Limb (tissue), 2 donors: Measurements from ENCODE around the gene LGALS1.
A peak's percentile ranks its signal among the peaks of the same experiment; 100 is the strongest.

Experiments
- DNase-seq, 2 donors: peaks; one replicate each; pipeline ENCODE4 v3.0.0-alpha.2; 2016; ENCODE audit errors: extremely low spot score in 2 of 2

The LGALS1 gene

DNA sequence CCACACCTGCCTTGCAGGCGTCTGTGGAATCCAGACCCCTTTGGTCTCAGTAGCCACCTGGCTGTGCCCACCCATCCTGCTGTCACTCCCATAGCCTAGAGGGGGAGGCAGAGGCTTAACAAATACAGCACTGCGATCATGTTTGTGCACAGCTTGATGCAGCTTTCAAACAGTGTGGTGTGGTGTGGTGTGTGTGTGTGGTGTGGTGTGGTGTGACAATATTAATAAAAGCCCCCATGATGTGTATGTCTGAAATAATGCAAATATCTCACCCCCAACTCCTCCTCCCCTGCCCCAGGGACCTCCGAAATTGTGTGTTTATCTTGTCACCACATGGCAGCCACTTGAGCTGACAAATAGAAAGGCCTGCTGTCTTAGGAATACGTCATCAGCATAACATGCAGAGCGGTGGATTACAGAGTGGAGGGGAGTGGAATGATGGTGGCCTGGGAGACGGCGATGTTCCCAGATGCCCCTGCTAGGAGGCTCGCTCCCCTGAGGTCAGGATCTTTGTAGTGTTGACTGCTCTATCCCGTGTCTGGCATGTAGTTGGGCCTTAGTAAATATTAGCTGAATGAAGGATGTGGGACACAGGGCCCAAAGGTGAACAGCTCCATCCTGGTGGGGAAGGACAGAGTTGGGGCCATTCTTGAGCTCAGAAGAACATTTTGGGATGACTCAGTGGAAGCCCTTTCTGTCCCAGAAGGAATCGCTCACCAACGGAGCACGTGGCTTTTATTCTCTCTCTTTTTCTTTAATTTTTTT, 14.1 kb upstream of the LGALS1 start:
- DNase-seq: peak; percentile 53 to 66

DNA sequence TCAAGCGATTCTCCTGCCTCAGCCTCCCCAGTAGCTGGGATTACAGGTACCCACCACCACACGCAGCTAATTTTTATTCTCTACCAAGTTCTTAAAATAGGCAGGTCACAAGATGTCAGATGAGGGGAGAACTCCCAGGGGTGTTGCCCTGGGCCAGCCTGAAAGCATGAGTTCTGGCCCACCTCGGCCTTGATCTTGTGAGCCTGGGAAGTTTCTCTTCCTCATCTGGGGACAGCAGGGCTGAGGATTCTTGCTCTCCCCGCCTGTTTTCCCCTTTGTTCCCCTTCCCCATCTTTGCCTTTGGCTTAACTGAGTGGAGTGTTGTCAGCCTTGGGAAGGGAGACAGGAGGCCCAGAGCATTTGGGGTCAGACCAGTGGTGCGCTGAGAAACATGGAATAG, 13.4 kb upstream of the LGALS1 start:
- no peak for DNase-seq

DNA sequence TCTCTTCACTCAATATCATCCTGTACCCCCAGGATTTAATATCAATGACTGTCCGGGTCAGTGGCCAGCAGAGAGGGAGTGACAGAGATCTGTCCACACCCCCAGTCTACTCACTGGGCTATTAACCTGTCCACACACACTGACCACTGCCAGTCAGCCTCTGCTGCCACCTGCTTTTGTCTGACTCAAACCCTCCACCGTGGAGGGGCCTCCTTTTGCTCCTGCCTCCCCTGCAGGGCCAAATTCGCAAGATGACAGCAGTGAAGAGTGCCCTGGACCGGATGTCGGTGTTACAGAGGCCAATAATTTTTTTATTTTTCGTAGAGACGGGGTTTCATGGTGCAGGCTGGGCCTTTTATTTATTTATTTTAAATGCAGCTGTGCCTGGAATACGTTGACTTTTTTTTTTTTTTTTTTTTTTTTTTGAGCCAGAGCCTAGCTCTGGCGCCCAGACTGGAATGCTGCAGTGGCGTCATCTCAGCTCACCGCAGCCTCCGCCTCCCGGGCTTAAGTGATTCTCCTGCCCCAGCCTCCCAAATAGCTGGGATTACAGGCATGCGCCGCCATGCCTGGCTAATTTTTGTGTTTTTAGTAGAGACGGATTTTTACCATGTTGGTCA, 11.8 kb upstream of the LGALS1 start:
- DNase-seq: no peak

DNA sequence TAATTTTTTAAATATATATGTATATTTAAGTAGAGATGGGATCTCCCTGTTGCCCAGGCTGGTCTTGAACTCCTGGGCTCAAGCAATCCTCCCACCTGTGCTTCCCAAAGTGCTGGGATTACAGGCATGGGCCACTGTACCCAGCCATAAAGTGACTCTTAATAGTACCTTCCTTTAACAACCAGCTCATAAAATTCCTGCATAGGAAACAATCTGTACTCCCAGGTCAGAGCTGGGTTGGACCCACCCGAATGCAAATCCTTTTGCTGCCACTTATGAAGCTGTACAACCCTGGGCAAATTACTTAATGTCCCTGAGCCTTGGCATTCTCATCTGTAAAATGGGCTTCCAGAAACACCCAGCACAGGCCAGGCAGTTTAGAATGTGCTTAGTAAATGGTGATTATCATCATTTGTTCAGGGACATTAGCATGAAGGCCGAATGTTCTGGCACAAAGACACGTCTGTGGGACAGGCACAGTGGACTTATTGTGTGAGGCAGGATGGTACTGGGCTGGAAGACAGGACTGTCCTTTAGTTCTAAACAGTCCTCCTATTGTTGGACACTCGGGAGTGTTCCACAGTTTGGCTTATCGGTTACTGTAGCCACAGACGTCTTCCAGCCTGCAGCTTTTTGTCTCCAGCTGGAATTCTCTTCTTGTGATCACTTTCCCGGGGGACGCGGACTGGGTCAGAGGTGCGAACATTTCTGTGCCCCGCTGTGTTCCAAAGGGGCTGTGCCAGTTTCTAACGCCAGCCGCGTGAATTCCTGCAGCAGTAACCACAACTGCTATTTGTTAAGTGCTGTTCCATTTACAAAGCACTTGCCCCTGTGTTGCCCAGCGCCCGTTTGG, 11.0 kb upstream of the LGALS1 start:
- no peak for DNase-seq

DNA sequence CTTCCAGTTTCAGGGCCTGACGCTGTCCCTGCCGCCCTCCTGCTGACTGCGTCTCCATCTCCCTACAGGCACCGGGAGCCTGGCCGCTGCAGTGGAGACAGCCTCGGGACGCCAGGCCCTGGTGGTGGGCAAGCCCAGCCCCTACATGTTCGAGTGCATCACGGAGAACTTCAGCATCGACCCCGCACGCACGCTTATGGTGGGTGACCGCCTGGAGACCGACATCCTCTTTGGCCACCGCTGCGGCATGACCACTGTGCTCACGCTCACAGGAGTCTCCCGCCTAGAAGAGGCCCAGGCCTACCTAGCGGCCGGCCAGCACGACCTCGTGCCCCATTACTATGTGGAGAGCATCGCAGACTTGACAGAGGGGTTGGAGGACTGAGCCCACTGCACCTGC, 9.9 kb upstream of the LGALS1 start:
- DNase-seq: no peak

DNA sequence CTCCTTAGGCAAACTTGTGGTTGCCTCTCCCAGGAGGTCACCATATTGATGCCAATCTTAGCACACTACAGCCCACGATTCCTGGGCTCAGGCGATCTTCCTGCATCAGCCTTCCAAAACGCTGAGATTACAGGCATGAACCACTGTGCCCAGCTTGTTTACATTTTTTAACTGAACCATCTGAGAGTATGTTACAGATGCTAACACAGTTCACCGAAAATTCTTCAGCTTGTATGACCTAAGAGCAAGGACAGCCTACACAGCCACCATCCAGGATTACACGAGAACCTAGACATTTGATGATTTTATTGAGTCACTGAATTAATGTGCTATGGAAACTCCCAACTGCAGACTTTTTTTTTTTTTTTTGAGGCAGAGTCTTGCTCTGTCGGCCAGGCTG, 5.8 kb upstream of the LGALS1 start:
- DNase-seq: no peak

DNA sequence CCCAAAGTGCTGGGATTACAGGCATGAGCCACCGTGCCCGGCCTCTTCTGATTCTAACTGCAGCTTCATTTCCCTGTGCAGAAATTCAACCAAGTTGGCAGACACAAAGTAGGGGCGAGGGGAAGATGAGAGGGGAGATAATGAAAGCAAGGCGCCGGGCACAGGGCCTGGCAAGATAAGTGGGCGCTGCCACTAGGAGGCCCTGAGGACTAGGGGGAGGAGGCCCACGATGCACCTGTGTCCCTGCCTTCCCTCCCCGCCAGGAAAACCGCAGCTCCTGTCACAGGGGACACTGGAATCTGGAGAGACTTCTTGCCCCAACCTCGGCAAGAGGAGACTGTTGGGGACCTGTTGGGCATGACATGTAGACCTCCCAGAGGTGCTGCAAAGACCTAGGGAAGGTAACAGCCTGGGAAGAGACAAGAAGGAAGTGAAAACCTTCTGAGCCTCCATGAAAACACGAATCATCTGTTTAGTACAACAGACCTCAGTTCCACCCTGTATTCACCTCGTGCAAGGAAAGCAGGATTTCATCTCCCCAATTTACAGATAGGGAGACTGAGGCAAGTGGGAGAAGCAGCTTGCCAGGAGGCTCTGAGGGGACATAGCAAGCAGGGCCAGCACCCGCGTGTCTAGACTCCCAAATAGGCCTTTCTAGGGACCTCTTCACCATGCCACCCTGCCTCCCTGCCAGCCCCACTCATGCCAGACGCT, 3.1 kb upstream of the LGALS1 start:
- DNase-seq: no peak

DNA sequence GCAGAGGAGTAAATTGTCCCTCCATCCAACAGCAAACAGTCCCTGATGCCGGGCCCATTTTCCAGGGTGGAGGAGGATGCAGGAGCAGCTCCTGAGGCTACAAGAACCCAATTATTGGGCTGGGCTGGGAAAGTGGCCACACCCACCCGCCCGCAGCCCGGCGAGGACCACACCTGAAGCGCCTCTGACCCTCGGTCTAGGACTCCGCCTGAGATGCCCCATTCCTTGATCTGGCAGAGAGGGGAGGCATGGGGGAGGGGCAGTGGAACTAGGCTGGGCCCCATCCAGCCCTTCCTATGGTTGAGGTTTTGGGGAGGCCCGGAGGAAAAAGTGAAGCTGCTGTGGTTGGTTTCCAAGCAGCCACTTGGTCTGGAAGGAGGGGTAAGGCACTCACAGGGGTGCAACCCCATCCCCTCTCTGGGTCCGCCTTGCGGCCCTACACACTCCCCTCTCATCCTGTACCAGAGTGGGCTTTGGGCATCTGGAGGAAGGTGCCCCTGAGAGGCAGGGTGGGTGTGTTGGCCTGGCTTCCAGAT, 2.4 kb upstream of the LGALS1 start:
- DNase-seq: no peak

DNA sequence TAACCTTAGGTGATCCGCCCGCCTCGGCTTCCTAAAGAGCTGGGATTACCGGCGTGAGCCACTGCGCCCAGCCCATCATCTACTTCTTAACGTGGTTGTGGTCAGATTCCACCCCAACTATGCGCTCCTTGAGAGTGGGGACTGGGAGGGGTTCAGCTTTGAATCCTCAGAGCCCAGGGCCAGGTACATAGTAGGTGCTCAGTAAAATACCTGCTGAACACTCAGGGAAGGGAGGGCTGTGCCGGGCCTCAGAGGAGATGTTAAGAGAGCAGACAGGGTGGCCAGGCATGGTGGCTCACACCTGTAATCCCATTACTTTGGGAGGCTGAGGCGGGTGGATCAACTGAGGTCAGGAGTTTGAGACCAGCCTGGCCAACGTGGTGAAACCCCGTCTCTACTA, 1.2 kb upstream of the LGALS1 start:
- no peak for DNase-seq

DNA sequence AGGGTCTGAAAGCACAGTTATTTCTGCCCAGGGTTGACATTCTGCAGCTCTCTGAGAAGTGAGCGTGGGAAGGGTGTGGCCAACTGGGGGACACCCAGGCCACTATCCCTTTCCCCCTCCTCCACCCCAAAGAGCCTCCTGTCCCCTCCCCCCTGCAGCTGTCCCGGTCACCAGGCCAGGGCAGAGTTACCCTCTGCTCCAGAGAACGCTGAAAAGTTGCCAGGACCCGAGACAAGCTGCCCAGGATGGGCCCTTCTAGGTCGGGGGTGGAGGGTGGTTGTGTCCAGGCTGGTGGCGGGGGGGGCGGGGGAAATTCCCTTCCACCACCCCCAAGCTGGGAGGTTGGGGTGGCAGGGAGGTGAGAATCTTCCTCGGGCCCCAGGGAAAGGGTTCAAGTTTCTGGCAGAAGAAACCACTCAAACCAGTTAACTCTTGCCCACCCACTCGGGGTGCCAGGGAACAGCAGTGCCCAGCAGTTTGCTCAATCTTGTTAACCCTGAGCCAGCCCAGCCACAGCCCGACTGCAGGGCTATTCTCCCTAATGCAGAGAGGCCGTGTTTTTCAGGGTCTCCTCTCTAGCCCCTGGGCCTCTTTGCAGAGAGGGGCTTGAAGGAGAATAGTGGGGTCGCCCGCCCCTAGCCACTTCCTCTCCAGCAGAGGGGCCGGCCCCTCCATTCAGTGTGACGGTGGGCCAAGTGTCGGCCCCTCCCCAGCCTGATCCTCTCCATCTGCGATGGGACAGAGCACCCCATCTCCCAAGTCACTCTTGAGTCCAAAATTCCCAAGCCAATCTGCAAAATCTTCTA, 697 bp downstream of the LGALS1 start:
- DNase-seq: peak in 1 of 2 donors; percentile 61

DNA sequence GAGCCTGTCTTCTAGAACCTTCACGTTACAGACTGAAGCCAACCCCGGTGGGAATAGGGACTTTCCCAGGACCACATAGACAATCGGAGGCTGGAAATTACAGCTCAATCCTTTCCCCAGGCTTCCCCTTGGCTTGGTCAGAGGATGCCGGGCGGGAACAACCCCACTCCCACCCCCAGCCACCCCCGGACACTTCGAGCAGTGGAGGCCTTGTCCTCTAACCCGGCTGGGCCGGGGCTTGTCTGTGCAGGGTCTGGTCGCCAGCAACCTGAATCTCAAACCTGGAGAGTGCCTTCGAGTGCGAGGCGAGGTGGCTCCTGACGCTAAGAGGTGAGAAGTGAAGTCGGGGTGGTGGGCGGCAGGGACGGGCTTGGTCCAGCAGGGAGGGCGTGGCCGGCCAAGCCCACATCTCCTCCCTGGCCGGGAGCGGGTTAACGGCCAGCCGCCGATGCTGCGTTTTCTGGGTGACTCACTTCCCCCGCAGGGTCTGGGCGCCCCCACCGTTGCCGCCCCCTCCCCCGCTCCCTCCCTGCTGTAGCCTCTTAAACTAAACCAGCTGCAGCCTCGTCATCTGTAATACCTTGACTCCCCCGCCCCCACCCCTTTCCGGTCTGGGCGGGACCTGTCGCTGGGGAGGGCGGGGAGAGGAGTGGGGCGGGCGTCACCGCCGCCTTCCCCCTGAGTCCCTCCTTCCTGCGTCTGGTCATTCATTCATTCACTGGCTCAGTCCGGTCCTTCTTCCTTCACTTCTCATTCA, 1.5 kb downstream of the LGALS1 start:
- DNase-seq: peak; percentile 86 to 93

DNA sequence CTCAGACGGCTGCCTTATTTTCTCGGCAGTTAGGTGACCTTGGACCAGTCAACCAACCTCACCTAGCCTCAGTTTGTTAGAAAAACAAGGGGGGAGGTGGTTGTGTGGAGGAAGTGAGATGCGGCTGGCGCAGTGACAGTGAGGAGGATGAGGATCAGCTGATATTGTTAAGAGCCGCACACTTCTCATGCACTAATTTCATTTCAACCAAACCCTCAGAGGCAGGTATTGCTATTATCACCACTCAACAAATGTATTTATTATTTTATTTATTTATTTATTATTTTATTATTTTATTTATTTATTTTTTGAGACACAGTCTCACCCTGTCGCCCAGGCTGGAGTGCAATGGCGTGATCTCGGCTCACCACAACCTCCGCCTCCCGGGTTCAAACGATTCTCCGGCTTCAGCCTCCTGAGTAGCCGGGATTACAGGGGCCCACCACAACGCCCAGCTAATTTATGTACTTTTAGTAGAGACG, 2.1 kb downstream of the LGALS1 start:
- DNase-seq: no peak

DNA sequence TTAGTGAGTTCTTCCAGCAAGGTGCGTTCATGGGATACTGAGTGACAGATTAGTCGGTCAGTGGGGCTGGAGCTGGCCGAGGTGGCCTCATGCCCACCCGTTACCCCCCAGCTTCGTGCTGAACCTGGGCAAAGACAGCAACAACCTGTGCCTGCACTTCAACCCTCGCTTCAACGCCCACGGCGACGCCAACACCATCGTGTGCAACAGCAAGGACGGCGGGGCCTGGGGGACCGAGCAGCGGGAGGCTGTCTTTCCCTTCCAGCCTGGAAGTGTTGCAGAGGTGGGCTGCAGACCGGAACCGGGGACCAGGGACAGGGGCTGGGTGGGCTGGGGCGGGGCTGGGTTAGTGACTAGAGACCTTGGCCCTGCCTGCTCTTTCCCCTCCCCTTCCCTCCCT, 2.9 kb downstream of the LGALS1 start:
- DNase-seq: no peak

DNA sequence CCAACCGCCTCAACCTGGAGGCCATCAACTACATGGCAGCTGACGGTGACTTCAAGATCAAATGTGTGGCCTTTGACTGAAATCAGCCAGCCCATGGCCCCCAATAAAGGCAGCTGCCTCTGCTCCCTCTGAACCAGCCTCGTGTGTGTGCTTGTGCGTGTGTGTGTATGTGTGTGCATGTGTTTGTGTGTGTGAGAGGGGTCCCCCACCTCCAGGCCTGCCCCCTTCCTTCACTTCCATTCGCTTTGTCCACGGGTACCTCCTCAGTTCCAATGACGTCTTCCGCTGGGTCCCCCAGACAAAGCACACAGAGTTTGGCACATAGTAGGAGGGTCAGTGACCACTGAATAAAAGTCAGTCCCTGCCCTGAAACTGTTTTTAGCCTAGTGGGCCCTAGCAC, 4.2 kb downstream of the LGALS1 start:
- no peak for DNase-seq

DNA sequence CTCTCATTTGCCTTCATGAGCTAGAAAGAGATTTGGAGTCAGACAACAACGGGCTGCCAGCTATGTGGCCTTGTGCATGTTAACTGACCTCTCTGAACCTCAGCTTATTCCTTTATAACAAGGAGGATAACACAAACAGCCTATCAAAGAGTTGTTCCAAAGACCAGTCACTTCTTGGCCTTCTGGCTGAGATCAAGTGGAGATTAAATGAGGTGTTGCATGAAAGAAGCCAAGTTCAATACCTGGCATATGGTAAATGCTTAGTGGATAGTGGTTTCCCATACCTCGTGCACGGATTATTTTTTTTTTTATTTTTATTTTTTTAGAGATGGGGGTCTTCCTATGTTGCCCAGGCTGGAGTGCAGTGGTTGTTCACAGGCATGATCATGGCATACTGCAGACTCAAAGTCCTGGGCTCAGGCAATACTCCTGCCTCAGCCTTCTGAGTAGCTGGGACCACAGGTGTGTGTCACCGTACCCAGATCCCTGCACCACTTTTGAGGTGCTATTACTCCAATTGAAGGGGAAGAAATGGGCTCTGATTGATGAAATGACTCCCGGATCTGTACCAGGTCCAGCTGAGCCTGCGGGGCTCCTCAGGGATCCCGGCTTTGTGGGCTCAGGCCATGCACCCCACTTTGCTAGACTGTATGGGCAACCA, 4.9 kb downstream of the LGALS1 start:
- DNase-seq: no peak

DNA sequence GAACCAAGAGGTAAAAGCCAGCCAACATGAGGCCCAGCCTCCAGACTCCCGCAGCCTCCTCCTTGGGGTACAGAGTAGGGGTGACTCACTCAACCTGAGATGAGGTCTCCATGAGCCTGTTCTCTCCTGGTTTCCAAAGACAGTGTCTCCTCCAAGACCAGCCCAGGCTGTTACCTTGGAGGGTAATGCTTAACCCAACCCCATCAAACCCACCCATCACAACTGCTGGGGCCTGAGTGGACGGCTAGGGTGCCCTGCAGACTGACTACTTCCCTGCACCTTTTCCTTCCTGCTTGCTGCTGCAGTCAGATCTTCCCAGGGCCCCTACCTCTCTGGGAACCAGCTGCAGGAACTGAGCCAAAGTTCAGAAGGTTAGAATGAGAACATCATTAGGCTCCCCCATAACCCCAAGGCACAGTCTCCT, 5.6 kb downstream of the LGALS1 start:
- DNase-seq: no peak

DNA sequence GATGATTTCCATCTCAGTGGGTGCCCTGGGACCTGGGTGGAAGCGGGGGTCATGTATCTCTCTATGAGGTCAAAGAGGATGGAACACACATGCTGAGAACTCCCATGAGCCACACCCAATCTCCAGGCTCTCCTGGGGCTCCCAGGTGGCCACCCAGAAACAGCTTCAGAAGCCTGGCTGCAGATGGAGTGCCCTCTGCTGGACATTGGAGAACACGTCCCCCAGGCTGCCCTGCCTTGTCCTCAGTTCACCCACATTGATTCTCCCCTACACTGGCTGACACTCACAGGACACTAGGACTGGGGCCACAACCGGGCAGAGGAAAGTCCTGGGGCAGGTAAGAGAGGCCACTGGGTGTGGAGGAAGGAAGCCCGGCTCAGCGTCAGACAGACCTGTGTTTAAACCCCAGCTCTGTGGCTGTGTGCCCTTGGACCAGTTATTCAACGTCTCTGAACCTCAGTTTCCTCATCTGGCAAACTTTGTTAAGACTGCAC, 6.2 kb downstream of the LGALS1 start:
- DNase-seq: peak; percentile 57 to 73

DNA sequence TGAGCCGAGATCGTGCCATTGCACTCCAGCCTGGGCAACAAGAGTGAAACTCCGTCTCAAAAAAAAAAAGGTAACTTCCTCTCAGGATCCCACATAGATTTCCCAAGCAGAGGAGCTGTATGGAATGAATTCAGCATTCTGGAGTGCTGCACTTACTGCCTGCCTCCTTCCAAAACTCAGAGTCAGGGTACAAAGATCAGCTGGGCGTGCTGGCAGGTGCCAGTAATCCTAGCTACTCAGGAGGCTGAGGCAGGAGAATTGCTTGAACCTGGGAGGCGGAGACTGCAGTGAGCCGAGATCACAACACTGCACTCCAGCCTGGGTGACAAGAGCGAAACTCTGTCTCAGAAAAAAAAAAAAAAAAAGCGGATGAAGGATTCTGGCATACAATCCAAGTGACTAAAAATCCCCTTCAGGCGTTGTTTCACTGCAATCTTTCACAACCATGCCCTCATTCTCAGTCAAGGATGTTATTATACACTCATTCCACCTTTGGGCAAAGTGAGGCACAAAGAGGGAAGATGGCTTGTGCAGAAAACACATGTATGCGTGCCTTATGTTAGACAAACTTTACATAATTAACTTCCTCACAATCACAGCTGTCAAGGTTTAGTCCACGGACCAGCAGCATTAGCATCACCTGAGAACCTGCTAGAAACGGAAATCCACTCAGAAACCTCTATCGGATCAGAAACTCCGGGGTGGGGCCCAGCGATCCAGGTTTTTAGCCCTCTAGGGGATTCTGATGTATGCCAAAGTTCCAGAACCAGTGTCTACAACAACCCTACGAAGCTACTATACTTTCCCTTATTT, 9.6 kb downstream of the LGALS1 start:
- DNase-seq: no peak
